ENCODE measurements around the gene MOXD1. TPM values are rescaled to one million over a fixed set of nuclear protein-coding genes. Genes with fewer than 3 reads are reported as not detected.
"Not testable (repeated sequence)": the region's sequence is repeated elsewhere in the genome, so short reads cannot be mapped to it uniquely, and the experiment has no call there.

MOXD1 gene
- total RNA-seq, 2 experiments from 2014 or later: not detected

DNA sequence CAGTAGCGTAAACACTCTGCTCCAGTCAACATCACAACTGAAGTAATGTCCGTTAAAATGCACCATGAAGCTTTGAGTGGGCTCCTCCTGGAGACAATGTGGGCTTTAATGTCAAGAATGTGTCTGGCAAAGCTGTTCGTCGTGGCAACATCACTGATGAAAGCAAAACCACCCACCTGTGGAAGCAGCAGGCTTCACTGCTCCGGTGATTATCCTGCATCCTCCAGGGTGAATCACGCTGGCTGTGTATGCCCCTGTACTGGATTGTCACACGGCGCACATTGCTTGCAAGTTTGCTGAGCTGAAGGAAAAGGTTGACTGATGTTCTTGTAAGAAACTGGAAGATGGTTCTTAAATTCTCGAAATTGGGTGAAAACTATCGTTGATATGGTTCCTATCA, 128.5 kb downstream of the MOXD1 start:
- intact Hi-C loops (cut with DNase I, micrococcal nuclease): no loop called here
- POLR2A ChIA-PET: no interaction called here
- CTCF ChIA-PET: interaction anchor here (2.2 kb wide), 1 partner anchor 211 kb away, joined by 5 read pairs; no protein-coding TSS in a partner anchor

DNA sequence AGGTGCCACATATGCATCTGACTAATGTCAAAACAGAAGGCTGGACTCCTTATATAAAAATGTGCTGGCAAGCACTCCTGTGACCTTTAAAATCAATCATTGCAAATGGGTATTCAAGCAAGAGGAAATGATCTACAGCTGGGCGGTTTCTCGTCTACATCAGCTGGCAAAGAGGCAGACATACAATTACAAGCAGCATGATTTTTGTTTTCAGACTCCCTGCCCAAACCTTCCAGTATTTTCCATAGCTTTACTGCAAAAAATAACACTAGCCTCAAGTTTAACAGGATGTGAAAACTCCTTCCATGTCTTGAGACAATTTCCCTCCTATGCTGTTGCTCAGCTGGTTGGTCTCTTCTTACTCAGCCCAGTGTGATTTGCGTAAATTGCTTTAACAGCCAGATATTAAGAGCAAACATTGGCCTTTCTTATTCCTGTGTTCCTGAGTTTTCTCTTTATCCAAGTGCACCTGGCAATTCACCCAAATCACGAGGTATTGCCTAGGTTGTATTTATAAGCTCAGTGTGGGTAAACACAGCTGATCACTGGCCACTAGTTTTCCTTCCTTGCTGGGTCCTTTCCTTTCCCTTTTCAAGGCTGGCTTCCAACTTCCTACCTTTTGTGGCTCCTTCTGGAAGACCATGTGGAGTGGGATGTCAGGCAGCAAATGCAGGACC, 130.4 kb downstream of the MOXD1 start:
- no peak for ATAC-seq
- Mint-ChIP-seq H3K4me1 (no peaks in the 10 kb centered on the region), H3K4me3 (no peak overlapping the region), H3K27ac (no peak overlapping the region), H3K27me3 (peaks cover 6% of the 10 kb centered on the region), H3K36me3 (ENCODE audit: low read depth) (no peaks in the 10 kb centered on the region), H3K9me3 (ENCODE audit: low read depth) (no peaks in the 10 kb centered on the region)
- POLR2A ChIA-PET: interaction anchor here (0.7 kb wide), 1 partner anchor 132 kb away, joined by 3 read pairs; no protein-coding TSS in a partner anchor
- CTCF ChIA-PET: interaction anchor here (1.2 to 5.9 kb wide), 4 partner anchors 9 to 213 kb away, joined by 3 to 60 read pairs (median 8); no protein-coding TSS in a partner anchor
- intact Hi-C loops (cut with DNase I, micrococcal nuclease): no loop called here
- DNase-seq: no peak

More for the DNA sequence above, 128.5 kb downstream of the MOXD1 start:
- no peak overlapping the region for H3K4me3 Mint-ChIP-seq
- no peaks in the 10 kb centered on the region for H3K9me3 Mint-ChIP-seq (ENCODE audit: low read depth)
- H3K4me1 Mint-ChIP-seq: no peaks in the 10 kb centered on the region
- no peaks in the 10 kb centered on the region for H3K36me3 Mint-ChIP-seq (ENCODE audit: low read depth)
- DNase-seq: no peak
- no peak overlapping the region for H3K27ac Mint-ChIP-seq
- H3K27me3 Mint-ChIP-seq: peaks cover 8% of the 10 kb centered on the region
- ATAC-seq: no peak

DNA sequence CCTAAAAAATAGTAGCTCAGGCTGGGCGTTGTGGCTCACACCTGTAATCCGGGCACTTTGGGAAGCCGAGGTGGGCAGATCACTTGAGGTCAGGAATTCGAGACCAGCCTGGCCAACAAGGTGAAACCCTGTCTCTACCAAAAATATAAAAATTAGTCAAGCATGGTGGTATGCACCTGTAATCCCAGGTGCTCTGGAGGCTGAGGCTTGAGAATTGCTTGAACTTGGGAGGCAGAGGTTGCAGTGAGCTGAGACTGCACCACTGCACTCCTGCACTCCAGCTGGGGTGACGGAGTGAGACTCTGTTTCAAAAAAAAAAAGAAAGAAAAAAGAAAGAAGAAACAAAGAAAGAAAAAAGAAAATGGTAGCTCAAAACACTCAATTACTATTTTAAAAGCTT, 132.6 kb downstream of the MOXD1 start:
- CTCF ChIA-PET: interaction anchor here (5.9 kb wide), 1 partner anchor 11 kb away, joined by 60 read pairs; no protein-coding TSS in a partner anchor
- H3K9me3 Mint-ChIP-seq (ENCODE audit: low read depth); H3K4me3 Mint-ChIP-seq; ATAC-seq; POLR2A ChIA-PET; H3K27me3 Mint-ChIP-seq; H3K27ac Mint-ChIP-seq; H3K4me1 Mint-ChIP-seq; intact Hi-C loops (cut with DNase I, micrococcal nuclease); H3K36me3 Mint-ChIP-seq (ENCODE audit: low read depth); DNase-seq: not testable (repeated sequence)

DNA sequence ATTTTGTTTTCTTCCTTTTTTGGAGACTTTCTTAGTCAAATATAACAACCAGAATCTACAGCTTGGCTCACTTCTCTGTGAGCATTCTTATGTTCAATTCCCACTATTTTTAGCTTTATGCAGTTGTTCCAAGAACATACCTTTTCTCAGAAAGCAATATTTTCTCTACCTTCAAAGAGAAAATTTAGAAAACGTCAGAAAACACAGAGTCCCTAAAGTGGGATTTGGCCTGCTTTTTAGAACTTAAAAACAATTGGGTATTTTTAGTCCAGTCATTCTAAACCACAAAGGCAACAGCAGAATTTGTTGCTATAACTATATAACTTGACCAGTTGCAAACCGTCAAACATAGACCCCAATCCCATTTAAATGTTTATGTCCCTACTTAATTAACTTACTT, 133.1 kb downstream of the MOXD1 start:
- Mint-ChIP-seq H3K4me3 (no peak overlapping the region), H3K4me1 (no peaks in the 10 kb centered on the region), H3K27me3 (peaks cover 8% of the 10 kb centered on the region), H3K36me3 (ENCODE audit: low read depth) (no peaks in the 10 kb centered on the region), H3K27ac (no peak overlapping the region), H3K9me3 (ENCODE audit: low read depth) (no peaks in the 10 kb centered on the region)
- no peak for ATAC-seq
- DNase-seq: no peak
- CTCF ChIA-PET: interaction anchor here (5.9 kb wide), 1 partner anchor 12 kb away, joined by 60 read pairs; no protein-coding TSS in a partner anchor
- intact Hi-C loops (cut with DNase I, micrococcal nuclease): no loop called here
- POLR2A ChIA-PET: no interaction called here

DNA sequence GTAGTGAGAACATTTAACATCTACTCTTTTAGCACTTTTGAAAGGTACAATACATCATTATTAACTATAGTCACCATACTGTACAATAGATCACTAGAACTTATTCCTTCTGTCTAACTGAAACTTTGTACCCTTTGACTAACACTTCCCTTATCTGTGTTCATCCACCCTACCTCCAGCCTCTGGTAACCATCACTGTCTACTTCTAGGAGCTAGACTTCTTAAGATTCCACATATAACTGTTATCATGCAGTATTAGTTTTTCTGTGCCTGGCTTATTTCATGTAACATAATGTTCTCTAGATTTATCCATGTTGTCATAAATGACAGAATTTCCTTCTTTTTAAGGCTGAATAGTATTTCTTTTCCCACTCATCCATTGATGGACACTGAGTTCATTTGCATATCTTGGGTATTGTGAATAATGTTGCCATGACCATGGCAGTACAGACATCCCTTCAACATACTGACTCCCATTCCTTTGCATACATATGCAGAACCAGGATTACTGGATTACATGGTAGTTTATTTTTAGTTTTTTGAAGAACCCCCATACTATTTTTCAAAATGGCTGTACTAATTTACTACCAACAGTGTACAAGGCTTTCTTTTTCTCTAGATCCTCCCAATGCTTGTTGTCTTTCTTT, 135.7 kb downstream of the MOXD1 start:
- ATAC-seq (no peak), DNase-seq (no peak)
- Mint-ChIP-seq H3K9me3 (ENCODE audit: low read depth) (no peaks in the 10 kb centered on the region), H3K4me3 (no peak overlapping the region), H3K36me3 (ENCODE audit: low read depth) (no peaks in the 10 kb centered on the region), H3K27me3 (peaks cover 11% of the 10 kb centered on the region), H3K27ac (no peak overlapping the region), H3K4me1 (no peaks in the 10 kb centered on the region)
- ChIA-PET CTCF (no interaction called here), POLR2A (no interaction called here)
- intact Hi-C loops (cut with DNase I, micrococcal nuclease): no loop called here

DNA sequence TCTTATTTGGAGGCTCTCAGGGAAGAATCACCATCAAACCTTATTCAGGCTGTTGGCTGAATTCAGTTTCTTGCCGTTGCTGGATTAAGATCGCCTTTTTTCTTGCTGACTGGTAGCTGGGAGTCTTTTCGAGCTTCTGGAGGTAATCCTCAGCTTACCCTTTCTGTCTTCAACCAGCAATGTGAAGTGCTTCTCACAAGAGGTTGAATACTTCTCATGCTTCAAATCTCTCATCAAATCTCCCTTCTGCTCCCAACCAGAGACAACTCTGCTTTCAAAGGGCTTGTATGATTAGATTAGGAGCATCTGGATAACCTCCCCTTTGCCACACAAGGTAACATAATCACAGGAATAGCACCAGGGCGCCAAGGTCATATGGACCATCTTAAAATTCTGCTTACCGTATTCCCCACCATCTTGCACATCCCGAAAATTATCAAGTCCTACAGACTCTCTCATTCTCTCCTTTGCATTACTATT, 137.2 kb downstream of the MOXD1 start:
- no peak overlapping the region for H3K4me3 Mint-ChIP-seq
- H3K27ac Mint-ChIP-seq: no peak overlapping the region
- no peaks in the 10 kb centered on the region for H3K36me3 Mint-ChIP-seq (ENCODE audit: low read depth)
- DNase-seq (no peak), ATAC-seq (no peak)
- intact Hi-C loops (cut with DNase I, micrococcal nuclease): no loop called here
- H3K4me1 Mint-ChIP-seq: no peaks in the 10 kb centered on the region
- peaks cover 14% of the 10 kb centered on the region for H3K27me3 Mint-ChIP-seq
- H3K9me3 Mint-ChIP-seq (ENCODE audit: low read depth): no peaks in the 10 kb centered on the region
- ChIA-PET CTCF (interaction anchor here (1.1 to 2.1 kb wide), 2 partner anchors 16 to 26 kb away, joined by 3 to 11 read pairs; no protein-coding TSS in a partner anchor), POLR2A (no interaction called here)

DNA sequence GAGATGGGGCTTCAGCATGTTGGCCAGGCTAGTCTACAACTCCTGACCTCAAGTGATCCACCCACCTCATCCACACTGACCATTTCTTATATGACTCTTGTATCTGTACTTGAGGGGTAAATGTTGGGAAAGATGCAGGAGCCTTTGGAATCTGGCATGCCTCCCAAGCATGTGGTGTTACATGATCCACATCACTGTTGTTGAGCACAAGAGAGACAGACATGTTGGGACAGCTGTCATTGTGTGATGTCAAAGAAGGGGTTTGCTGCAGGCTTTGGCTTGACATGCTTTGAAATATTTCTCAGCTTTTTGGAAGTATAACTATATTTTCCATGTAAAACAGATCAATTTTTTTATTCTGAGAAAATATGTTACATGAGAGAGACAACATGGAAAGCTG, 139.9 kb downstream of the MOXD1 start:
- ChIA-PET CTCF (interaction anchor here (6.9 kb wide), 1 partner anchor 18 kb away, joined by 32 read pairs; no protein-coding TSS in a partner anchor), POLR2A (no interaction called here)
- intact Hi-C loops (cut with DNase I, micrococcal nuclease): no loop called here
- Mint-ChIP-seq H3K27me3 (peaks cover 16% of the 10 kb centered on the region), H3K4me1 (no peaks in the 10 kb centered on the region), H3K9me3 (ENCODE audit: low read depth) (no peaks in the 10 kb centered on the region), H3K4me3 (no peak overlapping the region), H3K27ac (no peak overlapping the region), H3K36me3 (ENCODE audit: low read depth) (no peaks in the 10 kb centered on the region)
- DNase-seq (no peak), ATAC-seq (no peak)

DNA sequence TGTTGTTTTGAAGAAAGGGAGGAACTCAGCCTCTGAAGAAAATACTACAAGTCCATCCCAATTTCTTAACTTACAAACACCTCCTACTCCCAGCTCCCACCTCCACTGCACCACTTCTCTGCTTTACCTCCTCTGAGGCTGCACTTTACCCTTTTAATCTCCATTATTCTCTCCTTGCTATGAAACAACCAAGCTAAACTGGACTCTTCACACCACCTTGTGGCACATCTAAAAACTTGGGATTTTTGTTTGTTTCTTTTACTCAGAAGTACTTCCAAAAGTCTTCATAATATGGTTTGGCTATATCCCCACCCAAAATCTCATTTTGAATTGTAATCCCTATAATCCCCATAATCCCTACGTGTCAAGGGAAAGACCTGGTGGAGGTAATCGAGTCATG, 142.2 kb downstream of the MOXD1 start:
- Mint-ChIP-seq H3K4me3 (no peak overlapping the region), H3K27ac (no peak overlapping the region), H3K9me3 (ENCODE audit: low read depth) (no peaks in the 10 kb centered on the region), H3K4me1 (no peaks in the 10 kb centered on the region), H3K27me3 (peaks cover 25% of the 10 kb centered on the region), H3K36me3 (ENCODE audit: low read depth) (no peaks in the 10 kb centered on the region)
- ChIA-PET POLR2A (no interaction called here), CTCF (interaction anchor here (0.9 to 6.9 kb wide), 2 partner anchors 20 to 344 kb away, joined by 4 to 32 read pairs; no protein-coding TSS in a partner anchor)
- no peak for ATAC-seq
- intact Hi-C loops (cut with DNase I, micrococcal nuclease): no loop called here
- DNase-seq: no peak

DNA sequence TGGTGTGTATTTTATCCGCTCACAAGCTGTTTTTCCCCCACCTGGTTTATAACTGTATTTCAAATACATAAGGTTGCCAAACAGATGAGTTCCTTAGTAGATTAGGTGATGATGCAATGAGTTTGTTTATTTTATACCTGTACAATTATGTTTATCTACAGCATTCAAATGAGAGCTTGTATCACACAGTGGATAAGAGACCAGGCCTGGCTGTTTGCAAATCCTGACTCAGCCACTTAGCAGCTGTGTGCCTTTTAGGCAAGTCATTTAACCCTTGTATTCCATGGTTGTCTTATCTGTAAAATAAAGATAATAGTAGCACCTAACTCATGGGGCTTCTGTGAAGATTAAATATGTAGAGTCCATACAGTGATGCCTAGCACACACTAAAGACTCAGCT, 143.7 kb downstream of the MOXD1 start:
- Mint-ChIP-seq H3K4me1 (no peaks in the 10 kb centered on the region), H3K4me3 (no peak overlapping the region), H3K36me3 (ENCODE audit: low read depth) (no peaks in the 10 kb centered on the region), H3K27me3 (peaks cover 22% of the 10 kb centered on the region), H3K27ac (no peak overlapping the region), H3K9me3 (ENCODE audit: low read depth) (no peaks in the 10 kb centered on the region)
- ChIA-PET POLR2A (no interaction called here), CTCF (interaction anchor here (6.9 kb wide), 1 partner anchor 22 kb away, joined by 32 read pairs; no protein-coding TSS in a partner anchor)
- no peak for ATAC-seq
- intact Hi-C loops (cut with DNase I, micrococcal nuclease): no loop called here
- no peak for DNase-seq

DNA sequence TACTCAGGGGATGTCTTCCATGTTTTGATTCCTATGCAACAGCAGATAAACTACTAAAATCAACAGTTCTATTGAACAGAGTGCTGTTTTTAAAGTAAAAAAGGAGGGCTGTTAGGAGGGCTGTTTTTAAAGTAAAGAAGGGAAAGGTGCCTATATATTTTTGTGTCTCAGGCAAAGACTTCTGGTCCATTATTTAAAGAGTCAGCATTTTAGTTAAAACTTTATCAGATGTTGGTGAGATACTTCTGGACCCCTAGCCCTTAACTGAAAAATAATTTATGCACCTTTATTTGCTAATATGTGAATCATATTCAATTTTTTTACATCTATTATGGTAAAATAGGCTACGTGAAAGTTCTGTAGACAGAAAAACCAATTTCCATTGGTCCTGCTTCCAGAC, 144.8 kb downstream of the MOXD1 start:
- no peaks in the 10 kb centered on the region for H3K4me1 Mint-ChIP-seq
- H3K36me3 Mint-ChIP-seq (ENCODE audit: low read depth): no peaks in the 10 kb centered on the region
- no peak for ATAC-seq
- ChIA-PET CTCF (interaction anchor here (1.0 to 6.9 kb wide), 2 partner anchors 23 to 681 kb away, joined by 3 to 32 read pairs; no protein-coding TSS in a partner anchor), POLR2A (no interaction called here)
- H3K27me3 Mint-ChIP-seq: peaks cover 20% of the 10 kb centered on the region
- no peak for DNase-seq
- H3K9me3 Mint-ChIP-seq (ENCODE audit: low read depth): no peaks in the 10 kb centered on the region
- intact Hi-C loops (cut with DNase I, micrococcal nuclease): no loop called here
- H3K27ac Mint-ChIP-seq: no peak overlapping the region
- no peak overlapping the region for H3K4me3 Mint-ChIP-seq

DNA sequence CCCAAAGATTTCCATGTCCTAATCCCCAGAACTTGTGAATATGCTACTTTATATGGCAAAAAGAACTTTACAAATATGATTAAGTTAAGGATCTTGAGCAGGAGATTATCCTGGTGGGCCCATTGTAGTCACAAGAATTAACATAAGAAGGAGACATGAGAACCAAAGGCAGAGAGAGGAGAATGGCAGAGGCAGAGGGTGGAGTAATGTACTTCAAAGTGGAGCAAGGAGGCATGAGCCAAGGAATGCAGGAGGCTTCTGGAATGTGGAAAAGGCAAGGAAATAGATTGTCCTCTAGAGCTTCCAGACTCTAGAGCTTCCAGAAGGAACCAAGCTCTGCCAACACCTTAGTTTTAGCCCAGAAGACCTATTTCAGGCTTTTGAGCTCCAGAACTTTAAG, 147.4 kb downstream of the MOXD1 start:
- POLR2A ChIA-PET: no interaction called here
- H3K4me1 Mint-ChIP-seq: no peaks in the 10 kb centered on the region
- no peak overlapping the region for H3K4me3 Mint-ChIP-seq
- intact Hi-C loops (cut with DNase I, micrococcal nuclease): no loop called here
- no peak for DNase-seq
- H3K36me3 Mint-ChIP-seq (ENCODE audit: low read depth): no peaks in the 10 kb centered on the region
- H3K9me3 Mint-ChIP-seq (ENCODE audit: low read depth): no peaks in the 10 kb centered on the region
- H3K27ac Mint-ChIP-seq: no peak overlapping the region
- H3K27me3 Mint-ChIP-seq: peaks cover 12% of the 10 kb centered on the region
- no peak for ATAC-seq
- CTCF ChIA-PET: interaction anchor here (1.4 kb wide), 1 partner anchor 26 kb away, joined by 8 read pairs; no protein-coding TSS in a partner anchor

DNA sequence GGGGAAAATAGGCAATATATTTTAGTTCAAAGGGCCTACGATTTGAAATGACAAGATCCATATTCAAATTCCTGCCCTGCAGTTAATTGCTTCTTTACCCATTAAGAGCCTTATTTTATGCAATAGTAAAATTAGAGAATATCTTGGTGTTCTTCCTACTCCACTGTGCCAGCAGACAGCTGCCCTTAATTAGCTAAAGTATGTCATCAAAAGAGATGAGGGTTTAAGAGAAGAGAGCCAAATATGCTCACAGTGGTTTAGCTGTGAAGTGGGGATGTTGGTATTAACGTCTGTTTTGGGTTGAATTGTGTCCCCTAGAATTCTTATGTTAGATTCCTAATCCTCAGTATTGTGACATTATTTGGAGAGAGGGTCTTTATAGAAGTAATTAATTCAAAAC, 148.1 kb downstream of the MOXD1 start:
- no peaks in the 10 kb centered on the region for H3K9me3 Mint-ChIP-seq (ENCODE audit: low read depth)
- ATAC-seq (no peak), DNase-seq (no peak)
- H3K27ac Mint-ChIP-seq: no peak overlapping the region
- no peaks in the 10 kb centered on the region for H3K36me3 Mint-ChIP-seq (ENCODE audit: low read depth)
- CTCF ChIA-PET: interaction anchor here (1.1 to 1.4 kb wide), 2 partner anchors 27 to 339 kb away, joined by 3 to 8 read pairs; no protein-coding TSS in a partner anchor
- intact Hi-C loops (cut with DNase I, micrococcal nuclease): no loop called here
- H3K27me3 Mint-ChIP-seq: peaks cover 11% of the 10 kb centered on the region
- POLR2A ChIA-PET: no interaction called here
- no peaks in the 10 kb centered on the region for H3K4me1 Mint-ChIP-seq
- no peak overlapping the region for H3K4me3 Mint-ChIP-seq

Measured in activated CD4-positive, alpha-beta T cell treated with anti-CD3 and anti-CD28 coated beads for 36 hours (primary cell).